IMR-90 (cell line): Measurements from ENCODE around the gene FAM149A. TPM values are rescaled to one million over a fixed set of nuclear protein-coding genes. Genes with fewer than 3 reads are reported as not detected.

Experiments
- ATAC-seq: fragments of 200-7000 bp; cut with Tn5 transposase; 2 replicates; pipeline ENCODE4 v1.9.1; 2020; ENCODE audit warnings: low read depth, mild to moderate bottlenecking, moderate library complexity
- BruUV-seq: library from RNA; stranded (reverse); fragments of 400-500 nt; replicated peaks from 2 replicates; lab custom pipeline; 2021; lab: Mats Ljungman, UMichigan
- CTCF ChIA-PET: fragments of 300-600 bp; formaldehyde crosslinking; extraction: SDS; loops from one replicate; lab custom pipeline; 2021; ENCODE audit warnings: antibody characterized with exemption; lab: Yijun Ruan, JAX
- POLR2A ChIA-PET: fragments of 300-600 bp; sonication (Branson Sonifier 250); formaldehyde crosslinking; loops from one replicate; lab custom pipeline; 2022; ENCODE audit warnings: antibody characterized with exemption; ENCODE audit not compliant: unreplicated experiment; lab: Charles Lee
- DNase-seq: peaks from one replicate; pipeline ENCODE4 v3.0.0; 2013
- H2AFZ ChIP-seq: replicated peaks from 2 replicates; pipeline ENCODE3; 2013; ENCODE audit warnings: low read length, mild to moderate bottlenecking; ENCODE audit not compliant: poor library complexity
- H2AK5ac ChIP-seq: 2 replicates; pipeline ENCODE4 v1.6.1; 2013; ENCODE audit warnings: low read depth, low read length, inconsistent platforms
- H2AK9ac ChIP-seq: replicated peaks from 2 replicates; pipeline ENCODE3; 2013; ENCODE audit warnings: mild to moderate bottlenecking, low read depth, low read length, moderate library complexity; ENCODE audit not compliant: poor library complexity
- H2BK120ac ChIP-seq: 2 replicates; pipeline ENCODE4 v1.6.1; 2013; ENCODE audit warnings: low read depth, low read length, inconsistent platforms
- H2BK15ac ChIP-seq: 3 replicates; pipeline ENCODE4 v1.6.1; 2013; ENCODE audit warnings: low read depth, low read length, inconsistent platforms
- H2BK20ac ChIP-seq: 2 replicates; pipeline ENCODE4 v1.6.1; 2013; ENCODE audit warnings: low read depth, mild to moderate bottlenecking, inconsistent platforms, low read length, moderate library complexity
- H2BK5ac ChIP-seq: 2 replicates; pipeline ENCODE4 v1.6.1; 2013; ENCODE audit warnings: mild to moderate bottlenecking, low read depth, low read length, inconsistent platforms; ENCODE audit not compliant: poor library complexity, severe bottlenecking
- H3K14ac ChIP-seq: replicated peaks from 2 replicates; pipeline ENCODE4 v1.6.1; 2013; ENCODE audit warnings: low read depth, low read length, inconsistent platforms
- H3K18ac ChIP-seq: 2 replicates; pipeline ENCODE4 v1.6.1; 2013; ENCODE audit warnings: low read depth, low read length, control low read depth
- H3K23ac ChIP-seq: 2 replicates; pipeline ENCODE4 v1.6.1; 2013; ENCODE audit warnings: low read depth, low read length, inconsistent platforms
- H3K27ac ChIP-seq: 2 replicates; pipeline ENCODE4 v1.5.1; 2013; ENCODE audit warnings: mild to moderate bottlenecking, control low read depth, low read length; ENCODE audit not compliant: insufficient read depth
- H3K27me3 ChIP-seq: 2 replicates; pipeline ENCODE4 v1.6.1; 2013; ENCODE audit warnings: low read length; ENCODE audit not compliant: control insufficient read depth, insufficient read depth
- H3K36me3 ChIP-seq: 2 replicates; pipeline ENCODE4 v1.6.1; 2013; ENCODE audit warnings: low read length, mixed read lengths; ENCODE audit not compliant: control insufficient read depth, insufficient read depth
- H3K4ac ChIP-seq: 2 replicates; pipeline ENCODE4 v1.6.1; 2013; ENCODE audit warnings: low read depth, low read length, inconsistent platforms
- H3K4me1 ChIP-seq: 2 replicates; pipeline ENCODE4 v1.6.1; 2013; ENCODE audit warnings: low read length, mixed read lengths; ENCODE audit not compliant: control insufficient read depth, insufficient read depth
- H3K4me2 ChIP-seq: 2 replicates; pipeline ENCODE4 v1.6.1; 2013; ENCODE audit warnings: low read depth, mild to moderate bottlenecking, control low read depth, low read length, moderate library complexity
- H3K4me3 ChIP-seq: 2 replicates; pipeline ENCODE4 v1.5.1; 2013; ENCODE audit warnings: low read depth, mild to moderate bottlenecking, control low read depth, low read length, moderate library complexity; ENCODE audit not compliant: insufficient read depth
- H3K56ac ChIP-seq: 2 replicates; pipeline ENCODE4 v1.6.1; 2013; ENCODE audit warnings: low read length, inconsistent platforms; ENCODE audit not compliant: insufficient read depth; ENCODE audit errors: extremely low read depth
- H3K79me1 ChIP-seq, 2 experiments: 2 replicates each; pipeline ENCODE4 v1.6.1; 2013; ENCODE audit warnings: low read length in 2 of 2, inconsistent platforms in 1 of 2, low read depth in 1 of 2
- H3K9ac ChIP-seq: 2 replicates; pipeline ENCODE4 v1.6.1; 2013; ENCODE audit warnings: low read depth, low read length, control low read depth
- H3K9me1 ChIP-seq: 2 replicates; pipeline ENCODE4 v1.6.1; 2013; ENCODE audit warnings: low read length, inconsistent platforms; ENCODE audit not compliant: insufficient read depth
- H3K9me3 ChIP-seq: 2 replicates; pipeline ENCODE4 v1.6.1; 2013; ENCODE audit warnings: low read length; ENCODE audit not compliant: control insufficient read depth, insufficient read depth
- H4K20me1 ChIP-seq: 2 replicates; pipeline ENCODE4 v1.6.1; 2013; ENCODE audit warnings: low read length, inconsistent platforms; ENCODE audit not compliant: insufficient read depth
- H4K5ac ChIP-seq: 2 replicates; pipeline ENCODE4 v1.6.1; 2013; ENCODE audit warnings: mild to moderate bottlenecking, low read depth, low read length, control low read depth
- H4K8ac ChIP-seq, 2 experiments: 2 replicates each; pipeline ENCODE4 v1.6.1; 2013; ENCODE audit warnings: low read depth in 2 of 2, low read length in 2 of 2, control low read depth in 1 of 2, inconsistent platforms in 1 of 2
- H4K91ac ChIP-seq: 2 replicates; pipeline ENCODE4 v1.6.1; 2013; ENCODE audit warnings: low read depth, low read length, inconsistent platforms; ENCODE audit not compliant: insufficient read depth
- CHD1 ChIP-seq: IDR thresholded peaks from 2 replicates; pipeline ENCODE4 v1.6.1; 2012; ENCODE audit warnings: low read depth, low read length, improper control_type of control experiment
- FOS ChIP-seq: fragments of 150-350 bp; IDR thresholded peaks from 2 replicates; pipeline ENCODE4 v1.6.1; 2016; ENCODE audit warnings: low read depth, low read length
- MAFK ChIP-seq: IDR thresholded peaks from 2 replicates; pipeline ENCODE4 v1.6.1; 2012; ENCODE audit warnings: low read depth, low read length, improper control_type of control experiment
- MXI1 ChIP-seq: IDR thresholded peaks from 2 replicates; pipeline ENCODE4 v1.6.1; 2012; ENCODE audit warnings: low read depth, mild to moderate bottlenecking, low read length, moderate library complexity, borderline replicate concordance
- RAD21 ChIP-seq: IDR thresholded peaks from 2 replicates; pipeline ENCODE4 v1.6.1; 2012; ENCODE audit warnings: low read length, improper control_type of control experiment
- RFX5 ChIP-seq: IDR thresholded peaks from 2 replicates; pipeline ENCODE4 v1.8.0; 2012; ENCODE audit warnings: low read depth, mild to moderate bottlenecking, low read length, moderate library complexity
- SMC3 ChIP-seq: fragments of 150-350 bp; IDR thresholded peaks from 2 replicates; pipeline ENCODE4 v1.6.1; 2016; ENCODE audit warnings: low read depth, mild to moderate bottlenecking, antibody characterized with exemption, low read length, moderate library complexity
- WGBS, 2 experiments: methylation state at CpG; one replicate each; pipeline versions ENCODE4 v1.1.5 to v1.1.7; 2013; ENCODE audit warnings: missing lambda C conversion rate in 2 of 2; ENCODE audit not compliant: insufficient read length in 1 of 2; ENCODE audit errors: extremely low coverage in 2 of 2; 5-methylcytosine and 5-hydroxymethylcytosine counted together
- dilution Hi-C: fragments of 300-500 bp; cut with HindIII; formaldehyde crosslinking; loops from one replicate; pipeline ENCODE4 v1.14.3; 2018; ENCODE audit warnings: low sequenced_read_pairs; ENCODE audit not compliant: unreplicated experiment
- in situ Hi-C: fragments of 300-500 bp; cut with MboI; formaldehyde crosslinking; loops from 3 replicates; pipeline ENCODE4 v1.14.3; 2019; ENCODE audit warnings: low sequenced_read_pairs, inconsistent platforms, mixed read lengths
- intact Hi-C: fragments of 100-400 bp; cut with micrococcal nuclease; formaldehyde crosslinking; loops from 2 replicates; pipeline ENCODE4 v1.10.0; 2022
- polyA plus RNA-seq, 3 experiments: library from polyadenylated mRNA; depleted of rRNA; stranded (reverse); fragments of >200 nt; gene quantifications; 2 replicates each; pipeline ENCODE4 v1.2.3, GENCODE V29; 2012; ENCODE audit warnings: low replicate concordance in 1 of 3
- total RNA-seq: library from RNA; depleted of rRNA; stranded (reverse); fragments of >200 nt; gene quantifications from 2 replicates; pipeline ENCODE4 v1.2.3, GENCODE V29; 2012
- TF ChIP-seq, protein P1 (sequence below): fragments of 150-350 bp; IDR thresholded peaks from 2 replicates; pipeline ENCODE4 v1.6.1; 2017; ENCODE audit warnings: mild to moderate bottlenecking, antibody characterized with exemption, low read length, low read depth

Gene FAM149A
- total and polyA plus RNA-seq, 2 of the 4 experiments (the other 2 are of a cell fraction), result 0.54 to 0.70 TPM

DNA sequence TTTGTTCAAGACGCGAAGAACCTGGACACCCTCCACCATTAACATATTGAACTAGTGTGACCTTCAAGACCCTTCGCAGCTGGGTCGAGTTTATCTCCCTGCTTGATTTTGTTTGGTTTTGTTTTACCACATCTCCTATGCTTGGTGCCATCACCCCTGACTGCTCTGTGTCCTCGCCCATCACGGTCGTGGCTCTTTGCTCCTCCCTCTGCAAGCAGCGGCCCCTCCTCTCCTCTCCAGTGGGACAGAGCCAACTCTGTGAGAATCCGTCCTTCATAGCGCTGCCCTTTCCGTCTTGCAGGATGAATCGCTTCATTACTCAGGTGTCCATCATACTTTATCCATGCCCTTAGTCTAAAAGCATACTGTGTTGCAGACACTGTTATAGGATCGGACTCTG lies 9.1 kb upstream of the FAM149A start:
- no TSS peak for BruUV-seq
- in situ Hi-C loops, result no loop called here

More for the DNA sequence above, 9.1 kb upstream of the FAM149A start:
- TF ChIP-seq, protein P1, sequence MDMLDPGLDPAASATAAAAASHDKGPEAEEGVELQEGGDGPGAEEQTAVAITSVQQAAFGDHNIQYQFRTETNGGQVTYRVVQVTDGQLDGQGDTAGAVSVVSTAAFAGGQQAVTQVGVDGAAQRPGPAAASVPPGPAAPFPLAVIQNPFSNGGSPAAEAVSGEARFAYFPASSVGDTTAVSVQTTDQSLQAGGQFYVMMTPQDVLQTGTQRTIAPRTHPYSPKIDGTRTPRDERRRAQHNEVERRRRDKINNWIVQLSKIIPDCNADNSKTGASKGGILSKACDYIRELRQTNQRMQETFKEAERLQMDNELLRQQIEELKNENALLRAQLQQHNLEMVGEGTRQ, result no peak
- TF ChIP-seq RFX5 (no peak), SMC3 (no peak), FOS (no peak), CHD1 (no peak), MAFK (no peak), MXI1 (no peak), RAD21 (no peak)
- no peak overlapping the region for H2BK20ac ChIP-seq
- intact Hi-C loops, result no loop called here
- H3K56ac ChIP-seq, result no peak overlapping the region
- H3K36me3 ChIP-seq, result no peaks in the 10 kb centered on the region
- no peaks in the 10 kb centered on the region for H3K4me1 ChIP-seq
- no peak overlapping the region for H3K4ac ChIP-seq
- dilution Hi-C loops, result no loop called here
- no peak overlapping the region for H4K5ac ChIP-seq
- no peaks in the 10 kb centered on the region for H3K9me1 ChIP-seq
- H3K4me3 ChIP-seq, result no peak overlapping the region
- no peak overlapping the region for H2AK9ac ChIP-seq
- H3K14ac ChIP-seq, result no peak overlapping the region
- H3K9me3 ChIP-seq, result no peaks in the 10 kb centered on the region
- no peak overlapping the region for H2AK5ac ChIP-seq
- no peak overlapping the region for H3K4me2 ChIP-seq
- ChIA-PET CTCF (no interaction called here), POLR2A (no interaction called here)
- H3K27me3 ChIP-seq, result peaks cover 3% of the 10 kb centered on the region; the same call in 1 of the 2 replicates
- no peak overlapping the region for H3K23ac ChIP-seq
- H3K79me1 ChIP-seq, result no peaks in the 10 kb centered on the region
- H4K20me1 ChIP-seq, result no peaks in the 10 kb centered on the region
- no peak overlapping the region for H2AFZ ChIP-seq
- H3K9ac ChIP-seq, result no peak overlapping the region
- H3K18ac ChIP-seq, result no peak overlapping the region
- DNase-seq (no peak), ATAC-seq (no peak)
- H3K27ac ChIP-seq, result no peak overlapping the region
- H2BK5ac ChIP-seq, result no peak overlapping the region
- WGBS, 2 experiments, result 20% methylated on average over 3 of the region's 13 CpGs; no CpG with 5 or more reads in 1 of the 2 experiments
- no peak overlapping the region for H4K8ac ChIP-seq
- H2BK120ac ChIP-seq, result no peak overlapping the region
- H2BK15ac ChIP-seq, result no peak overlapping the region
- no peak overlapping the region for H4K91ac ChIP-seq
